Mesendoderm (in vitro differentiated cells): ENCODE measurements around the gene CDSN.

Source experiments
- DNase-seq: peaks from one replicate; pipeline ENCODE4 v3.0.0; 2013
- H2AK5ac ChIP-seq: 2 replicates; pipeline ENCODE4 v1.6.1; 2013; ENCODE audit warnings: low read length, inconsistent platforms
- H2BK120ac ChIP-seq: 2 replicates; pipeline ENCODE4 v1.6.1; 2013; ENCODE audit warnings: low read depth, mild to moderate bottlenecking, low read length, moderate library complexity, mixed read lengths
- H2BK15ac ChIP-seq: replicated peaks from 2 replicates; pipeline ENCODE4 v1.6.1; 2013; ENCODE audit warnings: low read depth, mild to moderate bottlenecking, moderate library complexity
- H2BK5ac ChIP-seq: 2 replicates; pipeline ENCODE4 v1.6.1; 2013; ENCODE audit warnings: low read length, inconsistent platforms
- H3K18ac ChIP-seq: 2 replicates; pipeline ENCODE4 v1.6.1; 2013; ENCODE audit warnings: mild to moderate bottlenecking, low read length, mixed read lengths
- H3K23ac ChIP-seq: one replicate; pipeline ENCODE4 v1.6.1; 2013; ENCODE audit warnings: low read length
- H3K27ac ChIP-seq: 2 replicates; pipeline ENCODE4 v1.5.1; 2013; ENCODE audit warnings: low read depth, mild to moderate bottlenecking, inconsistent platforms, low read length, moderate library complexity
- H3K27me3 ChIP-seq: 2 replicates; pipeline ENCODE4 v1.6.1; 2013; ENCODE audit warnings: low read length, control low read depth, mild to moderate bottlenecking, inconsistent platforms; ENCODE audit not compliant: insufficient read depth, poor library complexity
- H3K36me3 ChIP-seq: 2 replicates; pipeline ENCODE4 v1.6.1; 2013; ENCODE audit warnings: low read length, inconsistent platforms; ENCODE audit not compliant: control insufficient read depth, insufficient read depth
- H3K4ac ChIP-seq: one replicate; pipeline ENCODE4 v1.6.1; 2013; ENCODE audit warnings: low read depth, mild to moderate bottlenecking, low read length, moderate library complexity
- H3K4me1 ChIP-seq: 2 replicates; pipeline ENCODE4 v1.6.1; 2013; ENCODE audit warnings: low read depth, low read length, inconsistent platforms; ENCODE audit not compliant: control insufficient read depth
- H3K4me2 ChIP-seq: 2 replicates; pipeline ENCODE4 v1.6.1; 2013; ENCODE audit warnings: low read length
- H3K4me3 ChIP-seq: 2 replicates; pipeline ENCODE4 v1.5.1; 2013; ENCODE audit warnings: mild to moderate bottlenecking, low read length
- H3K56ac ChIP-seq: one replicate; pipeline ENCODE4 v1.6.1; 2013; ENCODE audit warnings: low read length
- H3K79me1 ChIP-seq: 2 replicates; pipeline ENCODE4 v1.6.1; 2013; ENCODE audit warnings: low read length, inconsistent platforms
- H3K79me2 ChIP-seq: 2 replicates; pipeline ENCODE4 v1.6.1; 2013; ENCODE audit warnings: mild to moderate bottlenecking, low read length; ENCODE audit not compliant: control insufficient read depth, insufficient read depth
- H3K9ac ChIP-seq: 2 replicates; pipeline ENCODE4 v1.6.1; 2013; ENCODE audit warnings: low read length, inconsistent platforms
- H4K5ac ChIP-seq: one replicate; pipeline ENCODE4 v1.6.1; 2013; ENCODE audit warnings: low read length
- H4K8ac ChIP-seq: one replicate; pipeline ENCODE4 v1.6.1; 2013; ENCODE audit warnings: low read depth, mild to moderate bottlenecking, control low read depth, low read length, moderate library complexity
- WGBS: extraction: QIAGEN DNeasy Blood & Tissue Kit; methylation state at CpG from one replicate; pipeline ENCODE4 v1.1.7; 2013; ENCODE audit warnings: low lambda C conversion rate, missing lambda C conversion rate; ENCODE audit not compliant: insufficient coverage; ENCODE audit errors: extremely low coverage; 5-methylcytosine and 5-hydroxymethylcytosine counted together

The CDSN gene

GRCh38 chr6:31111712-31112111, 8.5 kb downstream of the CDSN start:
- Histone ChIP-seq H2BK5ac (no peak overlapping the region), H3K36me3 (no peaks in the 10 kb centered on the region), H3K4me2 (no peak overlapping the region), H2BK15ac (no peak overlapping the region), H3K79me2 (no peaks in the 10 kb centered on the region), H3K4me3 (no peak overlapping the region), H3K9ac (no peak overlapping the region), H3K56ac (no peak overlapping the region), H3K4ac (no peak overlapping the region), H3K23ac (no peak overlapping the region), H3K4me1 (peaks cover 15% of the 10 kb centered on the region), H3K27ac (no peak overlapping the region), H2AK5ac (no peak overlapping the region), H3K79me1 (no peaks in the 10 kb centered on the region), H3K18ac (no peak overlapping the region), H2BK120ac (no peak overlapping the region), H4K8ac (no peak overlapping the region), H3K27me3 (no peaks in the 10 kb centered on the region), H4K5ac (no peak overlapping the region)
- no CpG with 5 or more reads among the region's 13 CpGs for WGBS
- DNase-seq: no peak

DNA sequence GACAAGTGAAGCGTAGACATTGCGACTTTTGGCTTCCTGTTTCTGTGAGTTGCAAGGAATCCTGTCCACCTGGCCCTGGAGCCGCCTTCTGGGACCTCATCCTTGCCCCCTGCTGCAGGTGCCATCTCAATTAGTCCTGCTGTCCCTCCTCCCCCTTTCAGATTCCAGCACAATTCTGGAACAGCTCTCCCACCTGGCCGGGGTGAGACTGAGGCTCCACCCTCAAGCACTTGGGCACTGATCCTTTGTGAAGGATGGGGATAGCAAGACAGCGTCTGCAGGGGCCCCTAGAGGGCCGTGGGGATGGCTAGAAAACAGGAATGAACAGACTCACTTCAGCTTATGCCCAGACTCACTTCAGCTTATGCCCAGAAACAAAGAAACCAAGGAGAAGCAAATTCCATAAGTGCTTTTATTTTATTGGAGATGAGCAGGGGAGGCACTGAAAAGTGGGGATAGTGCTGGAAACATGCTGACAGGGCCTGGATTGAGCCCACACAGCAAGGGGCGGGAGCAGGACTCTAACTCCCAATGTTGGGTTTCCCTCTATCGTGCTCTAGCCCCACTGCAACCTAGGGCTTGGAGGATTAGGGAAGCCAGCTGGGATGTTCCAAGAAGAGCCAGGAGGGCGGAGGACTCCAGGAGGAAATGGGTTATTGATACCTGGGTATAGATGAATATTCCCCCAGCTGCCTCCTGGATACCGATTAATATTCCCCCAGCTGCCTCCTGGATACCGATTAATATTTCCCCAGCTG, 9.2 kb downstream of the CDSN start:
- peak; percentile 59 for DNase-seq
- H3K27ac ChIP-seq: no peak overlapping the region
- H4K5ac ChIP-seq: no peak overlapping the region
- H3K4me1 ChIP-seq: peaks cover 15% of the 10 kb centered on the region
- no peak overlapping the region for H2BK120ac ChIP-seq
- no peak overlapping the region for H3K23ac ChIP-seq
- H3K36me3 ChIP-seq: no peaks in the 10 kb centered on the region
- H3K4me2 ChIP-seq: no peak overlapping the region
- no peak overlapping the region for H2BK15ac ChIP-seq
- H2BK5ac ChIP-seq: no peak overlapping the region
- no CpG with 5 or more reads among the region's 11 CpGs for WGBS
- no peak overlapping the region for H2AK5ac ChIP-seq
- H3K79me1 ChIP-seq: no peaks in the 10 kb centered on the region
- H3K4ac ChIP-seq: no peak overlapping the region
- no peaks in the 10 kb centered on the region for H3K27me3 ChIP-seq
- H3K56ac ChIP-seq: no peak overlapping the region
- no peak overlapping the region for H4K8ac ChIP-seq
- no peaks in the 10 kb centered on the region for H3K79me2 ChIP-seq
- no peak overlapping the region for H3K18ac ChIP-seq
- H3K9ac ChIP-seq: no peak overlapping the region
- no peak overlapping the region for H3K4me3 ChIP-seq

DNA sequence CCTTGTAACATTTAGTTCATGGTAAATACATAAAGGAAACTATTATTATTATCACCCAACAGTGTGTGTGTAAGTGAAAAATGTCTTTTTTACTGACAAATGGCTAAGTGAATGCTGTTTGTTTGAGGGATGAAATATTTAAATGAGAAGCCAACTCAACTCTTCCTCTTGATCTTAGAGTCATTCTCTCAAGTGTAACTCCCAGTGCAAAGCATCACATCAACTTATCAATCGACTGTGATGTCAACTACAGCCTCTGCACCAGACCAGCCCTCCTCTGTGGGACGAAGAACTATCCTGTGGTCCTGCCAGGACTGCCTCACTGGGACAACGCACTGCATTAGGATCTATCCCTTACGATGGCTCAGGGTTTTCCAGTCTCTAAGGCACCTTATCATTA, 13.2 kb downstream of the CDSN start:
- H3K56ac ChIP-seq: no peak overlapping the region
- no peaks in the 10 kb centered on the region for H3K27me3 ChIP-seq
- H2BK15ac ChIP-seq: no peak overlapping the region
- peaks cover 4% of the 10 kb centered on the region for H3K4me1 ChIP-seq
- H3K4ac ChIP-seq: no peak overlapping the region
- DNase-seq: no peak
- WGBS: no CpG with 5 or more reads among the region's 4 CpGs
- no peak overlapping the region for H2BK5ac ChIP-seq
- H3K9ac ChIP-seq: no peak overlapping the region
- no peak overlapping the region for H2BK120ac ChIP-seq
- H3K4me2 ChIP-seq: no peak overlapping the region
- H3K4me3 ChIP-seq: no peak overlapping the region
- H3K36me3 ChIP-seq: no peaks in the 10 kb centered on the region
- no peak overlapping the region for H3K27ac ChIP-seq
- H3K18ac ChIP-seq: no peak overlapping the region
- no peak overlapping the region for H4K5ac ChIP-seq
- H3K79me2 ChIP-seq: no peaks in the 10 kb centered on the region
- no peak overlapping the region for H4K8ac ChIP-seq
- H3K79me1 ChIP-seq: no peaks in the 10 kb centered on the region
- H3K23ac ChIP-seq: no peak overlapping the region
- H2AK5ac ChIP-seq: no peak overlapping the region

DNA sequence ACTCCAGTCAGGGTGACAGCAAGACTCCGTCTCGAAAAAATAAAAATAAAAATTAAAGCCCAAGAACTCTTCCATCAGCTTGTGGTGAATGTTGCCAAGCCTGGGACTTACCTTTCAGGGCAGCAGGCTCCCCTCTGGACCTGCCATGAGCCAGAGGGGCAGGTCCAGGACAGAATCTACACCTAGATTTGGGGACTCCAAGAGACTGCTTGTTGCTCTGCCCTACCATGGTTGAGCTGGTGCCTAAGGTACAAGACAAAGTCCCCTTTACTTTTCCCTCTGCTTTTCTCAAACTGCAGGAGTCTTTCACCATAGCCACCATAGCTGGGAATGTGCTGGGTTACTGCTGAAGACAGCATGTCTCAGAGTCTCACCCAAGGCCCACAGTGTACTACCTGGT, 17.1 kb downstream of the CDSN start:
- WGBS: no CpG with 5 or more reads among the region's 2 CpGs
- Histone ChIP-seq H3K4me1 (no peaks in the 10 kb centered on the region), H3K4ac (no peak overlapping the region), H3K4me2 (no peak overlapping the region), H2BK120ac (no peak overlapping the region), H4K5ac (no peak overlapping the region), H3K79me2 (no peaks in the 10 kb centered on the region), H3K79me1 (no peaks in the 10 kb centered on the region), H2BK15ac (no peak overlapping the region), H2AK5ac (no peak overlapping the region), H3K27ac (no peak overlapping the region), H3K4me3 (no peak overlapping the region), H3K9ac (no peak overlapping the region), H3K27me3 (no peaks in the 10 kb centered on the region), H4K8ac (no peak overlapping the region), H3K56ac (no peak overlapping the region), H3K36me3 (no peaks in the 10 kb centered on the region), H3K23ac (no peak overlapping the region), H2BK5ac (no peak overlapping the region), H3K18ac (no peak overlapping the region)
- DNase-seq: no peak

DNA sequence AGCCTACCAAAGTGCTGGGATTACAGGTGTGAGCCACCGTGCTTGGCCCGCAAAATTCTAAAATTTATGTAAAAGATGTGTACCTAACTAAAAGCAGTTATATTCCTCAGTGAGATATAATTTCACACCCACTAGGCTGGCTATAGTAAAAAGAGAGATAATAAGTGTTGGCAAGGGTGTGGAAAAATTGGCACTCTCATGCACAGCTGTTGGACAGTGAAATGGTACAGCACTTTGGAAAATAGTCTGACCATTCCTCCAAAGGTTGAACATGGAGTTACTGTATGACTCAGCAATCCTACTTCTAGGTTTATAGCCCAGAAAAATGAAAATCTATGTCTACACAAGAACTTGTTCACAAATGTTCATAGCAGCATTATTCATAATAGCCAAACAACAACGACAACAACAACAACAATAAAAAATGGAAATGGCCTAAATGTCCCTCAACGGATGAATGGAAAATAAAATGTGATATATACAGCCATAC, 21.8 kb downstream of the CDSN start:
- DNase-seq: no peak
- no peak overlapping the region for H2BK5ac ChIP-seq
- no peak overlapping the region for H4K8ac ChIP-seq
- no peaks in the 10 kb centered on the region for H3K27me3 ChIP-seq
- no peak overlapping the region for H2AK5ac ChIP-seq
- no peaks in the 10 kb centered on the region for H3K36me3 ChIP-seq
- no peak overlapping the region for H2BK15ac ChIP-seq
- H3K79me1 ChIP-seq: no peaks in the 10 kb centered on the region
- H2BK120ac ChIP-seq: no peak overlapping the region
- H3K9ac ChIP-seq: no peak overlapping the region
- no peak overlapping the region for H3K18ac ChIP-seq
- no peak overlapping the region for H3K56ac ChIP-seq
- WGBS: no CpG with 5 or more reads among the region's 4 CpGs
- H3K79me2 ChIP-seq: no peaks in the 10 kb centered on the region
- no peak overlapping the region for H3K4ac ChIP-seq
- no peak overlapping the region for H3K4me3 ChIP-seq
- no peaks in the 10 kb centered on the region for H3K4me1 ChIP-seq
- no peak overlapping the region for H3K27ac ChIP-seq
- no peak overlapping the region for H4K5ac ChIP-seq
- no peak overlapping the region for H3K4me2 ChIP-seq
- no peak overlapping the region for H3K23ac ChIP-seq

DNA sequence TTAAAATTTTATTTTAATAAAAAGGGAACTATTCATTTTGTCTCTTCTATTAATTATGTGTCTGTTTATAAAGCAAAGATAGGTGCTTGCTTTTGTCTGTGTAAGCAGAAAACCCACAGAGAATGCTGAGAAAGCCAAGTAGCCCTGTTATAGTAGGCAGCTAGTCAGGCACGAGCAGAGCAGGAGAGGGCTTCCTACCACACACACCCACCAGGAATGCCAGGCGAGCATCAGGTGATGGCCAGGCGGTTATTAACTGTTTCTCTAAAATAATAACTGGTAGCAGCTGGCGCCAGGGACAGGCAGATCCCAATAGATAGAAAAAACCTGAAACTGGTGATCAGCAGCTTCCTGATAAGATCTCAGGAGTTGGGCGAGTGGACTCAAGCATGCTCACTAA, 23.6 kb downstream of the CDSN start:
- Histone ChIP-seq H3K23ac (no peak overlapping the region), H3K36me3 (no peaks in the 10 kb centered on the region), H2BK15ac (no peak overlapping the region), H3K79me1 (no peaks in the 10 kb centered on the region), H3K9ac (no peak overlapping the region), H2BK120ac (no peak overlapping the region), H3K27me3 (no peaks in the 10 kb centered on the region), H3K4me2 (no peak overlapping the region), H2BK5ac (no peak overlapping the region), H3K4me1 (no peaks in the 10 kb centered on the region), H3K18ac (no peak overlapping the region), H2AK5ac (no peak overlapping the region), H3K56ac (no peak overlapping the region), H3K79me2 (no peaks in the 10 kb centered on the region), H3K27ac (no peak overlapping the region), H4K5ac (no peak overlapping the region), H3K4ac (no peak overlapping the region), H3K4me3 (no peak overlapping the region), H4K8ac (no peak overlapping the region)
- no peak for DNase-seq
- WGBS: no CpG with 5 or more reads among the region's 5 CpGs
